ENCODE measurements around the gene RESF1. TPM values are rescaled to one million over a fixed set of nuclear protein-coding genes. Genes with fewer than 3 reads are reported as not detected.

RESF1 gene
- total RNA-seq, 1 experiment from 2014 or later, result 33.8 TPM

DNA sequence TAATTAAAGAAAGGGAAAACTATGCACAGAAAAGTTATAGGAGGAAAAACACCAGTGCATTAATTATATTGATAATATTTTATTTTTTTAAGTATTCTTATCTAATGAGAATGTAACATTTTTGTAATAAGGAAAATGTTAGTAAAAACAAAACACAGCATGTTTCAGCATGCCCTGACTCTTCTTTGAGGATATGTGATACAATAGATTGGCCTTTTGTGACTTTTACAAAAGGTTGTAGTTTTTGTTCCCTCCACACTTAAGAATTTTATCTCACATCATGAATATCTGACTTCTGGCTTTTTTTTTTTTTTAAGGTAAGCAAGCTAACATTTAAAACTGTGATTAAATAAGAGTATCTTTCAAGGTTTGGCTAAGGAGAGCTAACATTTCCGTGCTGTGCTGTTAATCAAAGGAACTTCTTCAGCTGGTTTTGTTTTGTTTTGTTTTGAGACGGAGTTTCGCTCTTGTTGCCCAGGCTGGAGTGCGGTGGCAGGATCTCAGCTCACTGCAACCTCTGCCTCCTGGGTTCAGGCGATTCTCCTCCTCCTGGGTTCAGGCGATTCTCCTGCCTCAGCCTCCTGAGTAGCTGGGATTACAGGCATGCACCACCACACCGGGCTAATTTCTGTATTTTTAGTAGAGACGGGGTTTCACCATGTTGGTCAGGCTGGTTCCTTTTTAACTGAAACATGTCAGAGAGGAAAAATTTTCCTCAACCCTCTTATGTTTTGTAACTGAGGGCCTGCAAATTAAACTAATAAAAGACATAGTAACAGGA, 30.8 kb upstream of the RESF1 start:
- Histone ChIP-seq H3K27ac (no peak overlapping the region), H3K9me3 (ENCODE audit: insufficient read depth, low read depth) (peaks cover 10% of the 10 kb centered on the region), H3K4me1 (replicated peaks; ENCODE audit: insufficient read depth) (no peaks in the 10 kb centered on the region), H3K36me3 (ENCODE audit: low read depth) (no peaks in the 10 kb centered on the region), H3K4me2 (no peak overlapping the region), H3K4me3 (no peak overlapping the region), H3K9me2 (ENCODE audit: insufficient read depth) (no peaks in the 10 kb centered on the region), H3F3A (ENCODE audit: insufficient read depth, low read depth) (no peaks in the 10 kb centered on the region), H3K79me2 (ENCODE audit: low read depth) (no peaks in the 10 kb centered on the region), H4K20me1 (ENCODE audit: insufficient read depth) (no peaks in the 10 kb centered on the region), H3K27me3 (ENCODE audit: insufficient read depth, low read depth) (no peaks in the 10 kb centered on the region), H2AFZ (no peak overlapping the region; the same call in 1 of the 2 replicates)
- no peak for DNase-seq
- TF ChIP-seq EZH2 (IDR thresholded peaks at IDR 0.05; ENCODE audit: low read depth), result no peak
- TF ChIP-seq, protein P1, sequence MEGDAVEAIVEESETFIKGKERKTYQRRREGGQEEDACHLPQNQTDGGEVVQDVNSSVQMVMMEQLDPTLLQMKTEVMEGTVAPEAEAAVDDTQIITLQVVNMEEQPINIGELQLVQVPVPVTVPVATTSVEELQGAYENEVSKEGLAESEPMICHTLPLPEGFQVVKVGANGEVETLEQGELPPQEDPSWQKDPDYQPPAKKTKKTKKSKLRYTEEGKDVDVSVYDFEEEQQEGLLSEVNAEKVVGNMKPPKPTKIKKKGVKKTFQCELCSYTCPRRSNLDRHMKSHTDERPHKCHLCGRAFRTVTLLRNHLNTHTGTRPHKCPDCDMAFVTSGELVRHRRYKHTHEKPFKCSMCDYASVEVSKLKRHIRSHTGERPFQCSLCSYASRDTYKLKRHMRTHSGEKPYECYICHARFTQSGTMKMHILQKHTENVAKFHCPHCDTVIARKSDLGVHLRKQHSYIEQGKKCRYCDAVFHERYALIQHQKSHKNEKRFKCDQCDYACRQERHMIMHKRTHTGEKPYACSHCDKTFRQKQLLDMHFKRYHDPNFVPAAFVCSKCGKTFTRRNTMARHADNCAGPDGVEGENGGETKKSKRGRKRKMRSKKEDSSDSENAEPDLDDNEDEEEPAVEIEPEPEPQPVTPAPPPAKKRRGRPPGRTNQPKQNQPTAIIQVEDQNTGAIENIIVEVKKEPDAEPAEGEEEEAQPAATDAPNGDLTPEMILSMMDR (conservative IDR thresholded peaks at IDR 0.05), result no peak
- BruUV-seq (replicated peaks), result no TSS peak
- ChIA-PET POLR2A (ENCODE audit: unreplicated experiment) (no interaction called here), CTCF (interaction anchor here (0.6 kb wide), 1 partner anchor 8 kb away, joined by 5 read pairs; no protein-coding TSS in a partner anchor)
- intact Hi-C loops (cut with micrococcal nuclease; ENCODE audit: unreplicated experiment), result no loop called here

DNA sequence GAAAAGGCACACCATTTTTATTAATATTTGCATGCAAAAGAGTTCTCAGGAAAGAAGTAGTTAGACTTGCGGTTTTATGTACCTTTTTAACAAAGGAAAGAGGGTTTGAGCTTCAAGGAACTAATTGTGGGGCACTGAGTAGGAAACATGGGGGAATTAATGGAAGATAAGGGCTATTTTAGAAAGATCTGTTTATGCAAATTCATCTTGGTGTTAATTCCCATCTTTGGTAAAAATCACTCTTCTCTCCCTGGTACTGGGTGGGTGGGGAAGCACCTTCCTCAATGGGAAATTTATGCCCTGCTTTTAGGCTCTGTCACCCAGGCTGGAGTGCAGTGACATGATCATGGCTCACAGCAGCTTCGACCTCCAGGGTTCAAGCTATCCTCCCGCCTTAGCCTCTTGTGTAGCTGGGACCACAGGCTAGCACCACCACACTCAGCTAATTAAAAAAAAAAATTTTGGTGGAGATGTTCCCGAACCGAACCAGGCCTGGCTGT, 30.1 kb upstream of the RESF1 start:
- Histone ChIP-seq H3K27ac (no peak overlapping the region), H3F3A (ENCODE audit: insufficient read depth, low read depth) (no peaks in the 10 kb centered on the region), H3K4me3 (no peak overlapping the region), H3K79me2 (ENCODE audit: low read depth) (no peaks in the 10 kb centered on the region), H3K9me2 (ENCODE audit: insufficient read depth) (no peaks in the 10 kb centered on the region), H3K9me3 (ENCODE audit: insufficient read depth, low read depth) (peaks cover 3% of the 10 kb centered on the region; the same call in 1 of the 2 replicates), H3K4me1 (replicated peaks; ENCODE audit: insufficient read depth) (peaks cover under 1% of the 10 kb centered on the region; the same call in 1 of the 2 replicates), H3K36me3 (ENCODE audit: low read depth) (no peaks in the 10 kb centered on the region), H3K4me2 (no peak overlapping the region), H3K27me3 (ENCODE audit: insufficient read depth, low read depth) (no peaks in the 10 kb centered on the region), H4K20me1 (ENCODE audit: insufficient read depth) (no peaks in the 10 kb centered on the region), H2AFZ (no peak overlapping the region)
- TF ChIP-seq EZH2 (IDR thresholded peaks at IDR 0.05; ENCODE audit: low read depth), result no peak
- TF ChIP-seq, protein P1 (conservative IDR thresholded peaks at IDR 0.05), result no peak
- intact Hi-C loops (cut with micrococcal nuclease; ENCODE audit: unreplicated experiment), result no loop called here
- BruUV-seq (replicated peaks), result no TSS peak
- CTCF ChIA-PET, result interaction anchor here (0.6 kb wide), 1 partner anchor 8 kb away, joined by 5 read pairs; no protein-coding TSS in a partner anchor
- no peak for DNase-seq
- POLR2A ChIA-PET (ENCODE audit: unreplicated experiment), result no interaction called here

DNA sequence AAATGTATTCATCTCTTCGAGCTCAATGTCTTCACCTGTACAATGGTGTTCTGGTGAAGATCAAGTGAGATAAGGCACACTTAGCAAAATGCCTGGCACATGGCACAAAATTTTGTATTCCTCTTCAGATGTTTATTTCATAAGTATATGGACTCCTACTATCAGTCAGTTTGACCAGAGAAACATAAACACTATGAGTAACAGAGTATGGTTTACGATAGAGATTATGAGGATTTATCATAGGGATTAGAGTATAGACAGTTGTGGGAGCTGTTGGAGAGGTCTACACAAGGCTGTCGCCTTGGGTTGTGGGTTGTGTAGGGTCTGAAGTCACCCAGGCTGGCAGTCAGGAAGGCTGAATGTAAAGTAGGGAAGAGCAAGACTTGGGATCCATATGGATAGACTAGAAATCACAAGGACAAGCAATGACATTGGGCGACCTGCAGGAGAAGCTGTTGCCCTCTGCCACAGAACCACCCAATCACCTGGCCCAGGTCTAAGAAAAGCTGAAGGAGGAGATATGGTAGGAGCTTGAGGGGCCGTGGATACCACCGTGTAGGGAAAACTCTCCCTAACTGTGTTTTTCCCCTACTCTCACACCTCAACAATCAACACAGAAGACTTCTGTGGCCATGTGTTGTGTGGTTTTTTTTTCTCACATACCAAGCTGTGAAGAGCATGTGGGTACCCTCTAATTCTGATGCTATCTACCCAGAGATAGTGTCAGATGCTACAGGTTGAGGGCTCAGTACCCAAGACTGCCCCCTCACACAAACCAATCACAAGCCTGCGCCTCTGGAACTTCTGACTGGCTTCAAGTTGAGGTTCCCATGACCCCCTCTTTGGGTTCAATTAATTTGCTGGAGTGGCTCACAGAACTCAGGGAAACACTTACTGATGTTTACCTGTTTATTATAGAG, 27.2 kb upstream of the RESF1 start:
- no peaks in the 10 kb centered on the region for H3K9me3 ChIP-seq (ENCODE audit: insufficient read depth, low read depth)
- no peak overlapping the region for H3K27ac ChIP-seq
- peaks cover 3% of the 10 kb centered on the region; the same call in 1 of the 2 replicates for H3K4me1 ChIP-seq (replicated peaks; ENCODE audit: insufficient read depth)
- POLR2A ChIA-PET (ENCODE audit: unreplicated experiment), result no interaction called here
- CTCF ChIA-PET, result interaction anchor here (0.6 kb wide), 1 partner anchor 517 kb away, joined by 3 read pairs; no protein-coding TSS in a partner anchor
- no peaks in the 10 kb centered on the region for H3K79me2 ChIP-seq (ENCODE audit: low read depth)
- intact Hi-C loops (cut with micrococcal nuclease; ENCODE audit: unreplicated experiment), result no loop called here
- H3K9me2 ChIP-seq (ENCODE audit: insufficient read depth), result no peaks in the 10 kb centered on the region
- DNase-seq, result no peak
- no TSS peak for BruUV-seq (replicated peaks)
- H2AFZ ChIP-seq, result no peak overlapping the region
- no peak overlapping the region for H3K4me3 ChIP-seq
- no peaks in the 10 kb centered on the region for H3F3A ChIP-seq (ENCODE audit: insufficient read depth, low read depth)
- H3K27me3 ChIP-seq (ENCODE audit: insufficient read depth, low read depth), result no peaks in the 10 kb centered on the region
- no peaks in the 10 kb centered on the region for H3K36me3 ChIP-seq (ENCODE audit: low read depth)
- no peak overlapping the region for H3K4me2 ChIP-seq
- TF ChIP-seq EZH2 (IDR thresholded peaks at IDR 0.05; ENCODE audit: low read depth), result no peak
- TF ChIP-seq, protein P1 (conservative IDR thresholded peaks at IDR 0.05), result no peak
- H4K20me1 ChIP-seq (ENCODE audit: insufficient read depth), result no peaks in the 10 kb centered on the region
